HEK293 (cell line): ENCODE data around the gene SERPINB8.

Experiments
- CTCF ChIA-PET: fragments of 350-600 bp; formaldehyde crosslinking; extraction: SDS; loops from one replicate; lab custom pipeline; 2021; ENCODE audit warnings: antibody characterized with exemption; lab: Yijun Ruan, JAX
- POLR2A ChIA-PET: fragments of 300-600 bp; formaldehyde crosslinking; extraction: SDS; loops from one replicate; lab custom pipeline; 2020; ENCODE audit warnings: antibody characterized with exemption, inconsistent platforms; lab: Yijun Ruan, JAX
- H3K27ac ChIP-seq: fragments of 200-500 bp; sonication (Bioruptor generic); 2 replicates; pipeline ENCODE4 v1.5.1; 2014; ENCODE audit warnings: low read depth, low read length, control low read depth, inconsistent platforms; ENCODE audit errors: extremely low read depth
- H3K36me3 ChIP-seq, 2 experiments: fragments of 200-500 bp in 1 of 2; sonication (Bioruptor generic) in 1 of 2; 1 replicate in 1 of 2; 2 replicates in 1 of 2; pipeline ENCODE4 v1.5.1; 2014 to 2017; ENCODE audit warnings: inconsistent platforms in 2 of 2, low read length in 2 of 2; ENCODE audit not compliant: control insufficient read depth in 2 of 2, insufficient read depth in 1 of 2
- H3K4me1 ChIP-seq: fragments of 200-500 bp; sonication (Bioruptor generic); 2 replicates; pipeline ENCODE4 v1.5.1; 2014; ENCODE audit warnings: mild to moderate bottlenecking, low read length, inconsistent platforms; ENCODE audit not compliant: control insufficient read depth, insufficient read depth
- H3K4me3 ChIP-seq: 2 replicates; pipeline ENCODE4 v1.5.1; 2011; ENCODE audit warnings: low read depth, mild to moderate bottlenecking, control low read depth, low read length, moderate library complexity
- H3K9me3 ChIP-seq: fragments of 200-500 bp; sonication (Bioruptor generic); 2 replicates; pipeline ENCODE4 v1.5.1; 2014; ENCODE audit warnings: low read depth, low read length, inconsistent platforms; ENCODE audit not compliant: control insufficient read depth, insufficient read depth
- ELK4 ChIP-seq: IDR thresholded peaks from 2 replicates; pipeline ENCODE4 v1.6.1; 2011; ENCODE audit warnings: mild to moderate bottlenecking, low read depth, low read length, borderline replicate concordance
- GLIS2 ChIP-seq: fragments of 450-650 bp; formaldehyde crosslinking; IDR thresholded peaks from 2 replicates; pipeline ENCODE4 v1.5.1; 2016; ENCODE audit warnings: missing biosample characterization, missing genetic modification characterization
- HIC1 ChIP-seq: fragments of 450-650 bp; formaldehyde crosslinking; IDR thresholded peaks from 2 replicates; pipeline ENCODE4 v1.5.1; 2016; ENCODE audit warnings: missing biosample characterization, missing genetic modification characterization
- KLF8 ChIP-seq: fragments of 450-650 bp; formaldehyde crosslinking; IDR thresholded peaks from 2 replicates; pipeline ENCODE4 v1.5.1; 2016; ENCODE audit warnings: missing biosample characterization, missing genetic modification characterization
- PRDM10 ChIP-seq: fragments of 450-650 bp; formaldehyde crosslinking; IDR thresholded peaks from 2 replicates; pipeline ENCODE4 v1.5.1; 2016; ENCODE audit warnings: missing biosample characterization, missing genetic modification characterization
- PRDM4 ChIP-seq: fragments of 450-650 bp; formaldehyde crosslinking; IDR thresholded peaks from 2 replicates; pipeline ENCODE4 v1.5.1; 2017; ENCODE audit warnings: missing biosample characterization, missing genetic modification characterization
- REST ChIP-seq: fragments of 450-650 bp; formaldehyde crosslinking; IDR thresholded peaks from 2 replicates; pipeline ENCODE4 v1.5.1; 2016; ENCODE audit warnings: missing biosample characterization, missing genetic modification characterization
- SETDB1 ChIP-seq: IDR thresholded peaks from one replicate; pipeline ENCODE4 v1.6.1; 2017; ENCODE audit warnings: mild to moderate bottlenecking, low read length, moderate library complexity, mixed read lengths; ENCODE audit not compliant: insufficient read length
- ZBTB8A ChIP-seq: fragments of 450-650 bp; formaldehyde crosslinking; IDR thresholded peaks from 2 replicates; pipeline ENCODE4 v1.5.1; 2016; ENCODE audit warnings: missing biosample characterization, missing genetic modification characterization
- ZNF146 ChIP-seq: fragments of 450-650 bp; formaldehyde crosslinking; IDR thresholded peaks from 2 replicates; pipeline ENCODE4 v1.5.1; 2016; ENCODE audit warnings: missing biosample characterization, missing genetic modification characterization
- ZNF175 ChIP-seq: fragments of 450-650 bp; formaldehyde crosslinking; IDR thresholded peaks from 2 replicates; pipeline ENCODE4 v1.5.1; 2016; ENCODE audit warnings: missing biosample characterization, missing genetic modification characterization
- ZNF24 ChIP-seq: fragments of 450-650 bp; formaldehyde crosslinking; IDR thresholded peaks from 2 replicates; pipeline ENCODE4 v1.5.1; 2016; ENCODE audit warnings: missing biosample characterization, missing genetic modification characterization
- ZNF280C ChIP-seq: fragments of 450-650 bp; formaldehyde crosslinking; IDR thresholded peaks from 2 replicates; pipeline ENCODE4 v1.5.1; 2016; ENCODE audit warnings: missing biosample characterization, missing genetic modification characterization
- ZNF341 ChIP-seq: fragments of 450-650 bp; formaldehyde crosslinking; IDR thresholded peaks from 2 replicates; pipeline ENCODE4; 2016; ENCODE audit warnings: low read depth, missing biosample characterization, missing genetic modification characterization
- ZNF366 ChIP-seq: fragments of 450-650 bp; formaldehyde crosslinking; conservative IDR thresholded peaks from 2 replicates; pipeline ENCODE4 v1.5.1; 2016; ENCODE audit warnings: missing biosample characterization, missing genetic modification characterization
- ZNF654 ChIP-seq: fragments of 450-650 bp; formaldehyde crosslinking; IDR thresholded peaks from 2 replicates; pipeline ENCODE4 v1.5.1; 2016; ENCODE audit warnings: low read depth, missing biosample characterization, missing genetic modification characterization
- ZNF701 ChIP-seq: fragments of 450-650 bp; formaldehyde crosslinking; IDR thresholded peaks from 2 replicates; pipeline ENCODE4 v1.5.1; 2016; ENCODE audit warnings: missing biosample characterization, missing genetic modification characterization
- ZNF837 ChIP-seq: fragments of 450-650 bp; formaldehyde crosslinking; IDR thresholded peaks from 2 replicates; pipeline ENCODE4 v1.5.1; 2016; ENCODE audit warnings: missing biosample characterization, missing genetic modification characterization

SERPINB8 gene

GRCh38 chr18:63982361-63982760, 12.5 kb downstream of the SERPINB8 start:
- no peak for TF ChIP-seq ZNF175 (tag by site-specific recombination)
- TF ChIP-seq ZNF366 (tag by site-specific recombination) = no peak
- TF ChIP-seq PRDM10 (tag by site-specific recombination) = no peak
- no peak for TF ChIP-seq ZNF701 (tag by site-specific recombination)
- no peak for TF ChIP-seq SETDB1
- no peak for TF ChIP-seq KLF8 (tag by site-specific recombination)
- no peak for TF ChIP-seq HIC1 (tag by site-specific recombination)
- no peak for TF ChIP-seq REST (tag by site-specific recombination)
- no peak for TF ChIP-seq ZNF837 (tag by site-specific recombination)
- no peak for TF ChIP-seq ELK4
- no peak for TF ChIP-seq ZBTB8A

GRCh38 chr18:63986885-63987284, 17.0 kb downstream of the SERPINB8 start:
- CTCF ChIA-PET = interaction anchor here (1.1 kb wide), 1 partner anchor 51 kb away, joined by 3 read pairs; no protein-coding TSS in a partner anchor
- no peaks in the 10 kb centered on the region for H3K9me3 ChIP-seq
- TF ChIP-seq ZNF146 (tag by site-specific recombination) = no peak
- no peak for TF ChIP-seq GLIS2
- TF ChIP-seq ZNF654 (tag by site-specific recombination) = no peak
- no peak for TF ChIP-seq ZNF280C (tag by site-specific recombination)
- TF ChIP-seq ZNF341 = no peak
- no peak for TF ChIP-seq ZNF24 (tag by site-specific recombination)
- no peak for TF ChIP-seq PRDM4 (tag by site-specific recombination)

More at GRCh38 chr18:63982361-63982760, 12.5 kb downstream of the SERPINB8 start:
- H3K36me3 ChIP-seq = peaks cover 0 to 8% of the 10 kb centered on the region in 2 experiments; a peak in 1 of 3 replicates
- ChIA-PET CTCF (interaction anchor here (0.6 to 4.5 kb wide), 3 partner anchors 8 to 470 kb away, joined by 3 to 41 read pairs (median 3); no protein-coding TSS in a partner anchor), POLR2A (no interaction called here)
- no peak overlapping the region for H3K4me3 ChIP-seq
- no peaks in the 10 kb centered on the region for H3K4me1 ChIP-seq
- no peaks in the 10 kb centered on the region for H3K9me3 ChIP-seq
- H3K27ac ChIP-seq = no peak overlapping the region

More at GRCh38 chr18:63986885-63987284, 17.0 kb downstream of the SERPINB8 start:
- H3K36me3 ChIP-seq = no peaks in the 10 kb centered on the region
- no peak overlapping the region for H3K27ac ChIP-seq
- POLR2A ChIA-PET = no interaction called here
- H3K4me1 ChIP-seq = no peaks in the 10 kb centered on the region
- H3K4me3 ChIP-seq = no peak overlapping the region
